ENCODE measurements around the gene MACO1. TPM values are rescaled to one million over a fixed set of nuclear protein-coding genes. Genes with fewer than 3 reads are reported as not detected.

Gene MACO1
- total RNA-seq, 2 experiments from 2014 or later = 24.1 to 24.9 TPM

- H3K27me3 Mint-ChIP-seq = no peaks in the 10 kb centered on the region
- H3K27ac Mint-ChIP-seq = peak overlapping the region; percentile 59
- H3K36me3 Mint-ChIP-seq (ENCODE audit: low read depth) = peaks cover 47% of the 10 kb centered on the region
Measured at GRCh38 chr1:25467193-25467592, 36.5 kb downstream of the MACO1 start.

GRCh38 chr1:25467616-25468015 lies 36.9 kb downstream of the MACO1 start:
- H3K4me3 Mint-ChIP-seq = peak overlapping the region; percentile 20
- ChIA-PET POLR2A (interaction anchor here (0.7 to 2.5 kb wide), 4 partner anchors 9 to 470 kb away, joined by 3 to 11 read pairs (median 4); partner anchors contain the start of genes MACO1 and MTFR1L), CTCF (interaction anchor here (1.2 kb wide), 2 partner anchors 20 to 42 kb away, joined by 3 to 4 read pairs; no protein-coding TSS in a partner anchor)
- Histone ChIP-seq H3K9me3 (ENCODE audit: control insufficient read depth in 1 of 2, insufficient read depth in 1 of 2, low read length in 2 of 2) (no peaks in the 10 kb centered on the region), H3K4me3 (ENCODE audit: low read length) (no peak overlapping the region), H3K27ac (ENCODE audit: low read depth in 1 of 2, low read length in 2 of 2) (no peak overlapping the region), H3K36me3 (ENCODE audit: insufficient read depth, low read length) (peaks cover 17% of the 10 kb centered on the region), H3K27me3 (ENCODE audit: control insufficient read depth in 1 of 2, insufficient read depth in 2 of 2, low read length in 2 of 2) (no peaks in the 10 kb centered on the region), H3K4me1 (ENCODE audit: insufficient read depth, low read length) (peaks cover 6% of the 10 kb centered on the region)
- no peak for DNase-seq
- H3K27me3 Mint-ChIP-seq = no peaks in the 10 kb centered on the region
- intact Hi-C loops (cut with DNase I, micrococcal nuclease) = no loop called here
- peaks cover 51% of the 10 kb centered on the region for H3K4me1 Mint-ChIP-seq (ENCODE audit: low read depth)
- H3K36me3 Mint-ChIP-seq (ENCODE audit: low read depth) = peaks cover 47% of the 10 kb centered on the region
- H3K27ac Mint-ChIP-seq = peak overlapping the region; percentile 59
- no peaks in the 10 kb centered on the region for H3K9me3 Mint-ChIP-seq
- peak; percentile 11 for ATAC-seq (ENCODE audit: poor library complexity)
- no peak for TF ChIP-seq CTCF (IDR thresholded peaks at IDR 0.05)

More at GRCh38 chr1:25467193-25467592, 36.5 kb downstream of the MACO1 start:
- no peak for TF ChIP-seq CTCF (IDR thresholded peaks at IDR 0.05)
- Histone ChIP-seq H3K36me3 (ENCODE audit: insufficient read depth, low read length) (peaks cover 20% of the 10 kb centered on the region), H3K27ac (ENCODE audit: low read depth in 1 of 2, low read length in 2 of 2) (no peak overlapping the region), H3K9me3 (ENCODE audit: control insufficient read depth in 1 of 2, insufficient read depth in 1 of 2, low read length in 2 of 2) (no peaks in the 10 kb centered on the region), H3K4me1 (ENCODE audit: insufficient read depth, low read length) (peaks cover 6% of the 10 kb centered on the region), H3K4me3 (ENCODE audit: low read length) (no peak overlapping the region), H3K27me3 (ENCODE audit: control insufficient read depth in 1 of 2, insufficient read depth in 2 of 2, low read length in 2 of 2) (no peaks in the 10 kb centered on the region)
- Mint-ChIP-seq H3K4me1 (ENCODE audit: low read depth) (peaks cover 50% of the 10 kb centered on the region), H3K4me3 (no peak overlapping the region), H3K9me3 (no peaks in the 10 kb centered on the region)
- DNase-seq (peak in 1 of 14 experiments; percentile 16), ATAC-seq (ENCODE audit: poor library complexity) (no peak)
- POLR2A ChIA-PET = interaction anchor here (1.0 to 2.5 kb wide), 3 partner anchors 9 to 352 kb away, joined by 3 to 11 read pairs (median 4); partner anchors contain the start of genes MACO1 and MTFR1L
- CTCF ChIA-PET = no interaction called here
- intact Hi-C loops (cut with DNase I, micrococcal nuclease) = no loop called here

GRCh38 chr1:25468033-25468432 lies 37.3 kb downstream of the MACO1 start:
- ChIA-PET CTCF (interaction anchor here (1.2 kb wide), 2 partner anchors 20 to 42 kb away, joined by 3 to 4 read pairs; no protein-coding TSS in a partner anchor), POLR2A (interaction anchor here (0.7 to 2.5 kb wide), 4 partner anchors 8 to 470 kb away, joined by 3 to 11 read pairs (median 4); partner anchors contain the start of genes MACO1 and MTFR1L)
- Mint-ChIP-seq H3K4me3 (no peak overlapping the region), H3K4me1 (ENCODE audit: low read depth) (peaks cover 53% of the 10 kb centered on the region), H3K27ac (peak overlapping the region; percentile 59), H3K9me3 (no peaks in the 10 kb centered on the region), H3K36me3 (ENCODE audit: low read depth) (peaks cover 44% of the 10 kb centered on the region), H3K27me3 (no peaks in the 10 kb centered on the region)
- intact Hi-C loops (cut with DNase I, micrococcal nuclease) = no loop called here
- no peak for TF ChIP-seq CTCF (IDR thresholded peaks at IDR 0.05)
- Histone ChIP-seq H3K9me3 (ENCODE audit: control insufficient read depth in 1 of 2, insufficient read depth in 1 of 2, low read length in 2 of 2) (no peaks in the 10 kb centered on the region), H3K4me3 (ENCODE audit: low read length) (no peak overlapping the region), H3K36me3 (ENCODE audit: insufficient read depth, low read length) (peaks cover 12% of the 10 kb centered on the region), H3K27ac (ENCODE audit: low read depth in 1 of 2, low read length in 2 of 2) (no peak overlapping the region), H3K27me3 (ENCODE audit: control insufficient read depth in 1 of 2, insufficient read depth in 2 of 2, low read length in 2 of 2) (no peaks in the 10 kb centered on the region), H3K4me1 (ENCODE audit: insufficient read depth, low read length) (peaks cover 6% of the 10 kb centered on the region)
- DNase-seq (no peak), ATAC-seq (ENCODE audit: poor library complexity) (no peak)
